B cell (primary cell): ENCODE measurements around the gene RERE.

Source experiments
- EZH2 ChIP-seq: IDR thresholded peaks from 2 replicates; pipeline ENCODE4 v1.6.1; 2012; ENCODE audit warnings: borderline replicate concordance, low read depth, mild to moderate bottlenecking, moderate library complexity, low read length; ENCODE audit not compliant: insufficient read depth, poor library complexity, severe bottlenecking
- TF ChIP-seq, protein P1 (sequence below): fragments of 200-600 bp; IDR thresholded peaks from one replicate; pipeline ENCODE4 v1.8.0; 2022; ENCODE audit warnings: antibody characterized with exemption, mild to moderate bottlenecking

DNA sequence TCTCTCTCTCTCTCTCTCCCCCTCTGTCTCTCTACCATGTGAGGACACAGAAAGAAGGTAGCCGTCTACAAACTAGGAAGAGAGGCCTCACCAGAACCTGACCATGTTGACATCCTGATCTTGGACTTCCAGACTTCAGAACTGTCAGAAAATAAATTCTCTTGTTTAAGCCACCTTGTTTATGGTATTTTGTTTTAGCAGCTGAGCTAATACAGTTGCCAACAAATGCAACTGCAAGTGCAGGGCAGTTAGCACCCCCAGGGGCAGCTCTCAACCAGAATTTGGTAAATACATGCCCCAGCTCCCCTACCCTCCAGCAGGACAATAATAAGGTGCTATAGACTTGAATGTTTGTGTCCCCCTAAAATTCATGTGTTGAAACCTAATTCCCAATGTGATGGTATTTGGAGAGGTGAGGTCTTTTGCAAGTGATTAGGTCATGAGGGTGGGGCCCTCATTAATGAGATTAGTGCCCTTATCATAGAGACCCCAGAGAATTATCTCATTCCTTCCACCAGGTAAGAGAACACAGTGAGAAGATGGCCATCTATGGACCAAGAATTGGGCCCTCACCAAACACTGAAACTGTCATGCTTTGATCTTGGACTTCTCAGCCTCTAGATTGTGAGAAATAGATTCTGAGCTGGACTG is 506.2 kb downstream of the RERE start:
- TF ChIP-seq, protein P1, sequence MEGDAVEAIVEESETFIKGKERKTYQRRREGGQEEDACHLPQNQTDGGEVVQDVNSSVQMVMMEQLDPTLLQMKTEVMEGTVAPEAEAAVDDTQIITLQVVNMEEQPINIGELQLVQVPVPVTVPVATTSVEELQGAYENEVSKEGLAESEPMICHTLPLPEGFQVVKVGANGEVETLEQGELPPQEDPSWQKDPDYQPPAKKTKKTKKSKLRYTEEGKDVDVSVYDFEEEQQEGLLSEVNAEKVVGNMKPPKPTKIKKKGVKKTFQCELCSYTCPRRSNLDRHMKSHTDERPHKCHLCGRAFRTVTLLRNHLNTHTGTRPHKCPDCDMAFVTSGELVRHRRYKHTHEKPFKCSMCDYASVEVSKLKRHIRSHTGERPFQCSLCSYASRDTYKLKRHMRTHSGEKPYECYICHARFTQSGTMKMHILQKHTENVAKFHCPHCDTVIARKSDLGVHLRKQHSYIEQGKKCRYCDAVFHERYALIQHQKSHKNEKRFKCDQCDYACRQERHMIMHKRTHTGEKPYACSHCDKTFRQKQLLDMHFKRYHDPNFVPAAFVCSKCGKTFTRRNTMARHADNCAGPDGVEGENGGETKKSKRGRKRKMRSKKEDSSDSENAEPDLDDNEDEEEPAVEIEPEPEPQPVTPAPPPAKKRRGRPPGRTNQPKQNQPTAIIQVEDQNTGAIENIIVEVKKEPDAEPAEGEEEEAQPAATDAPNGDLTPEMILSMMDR: no peak
- TF ChIP-seq EZH2: no peak
